H9 (cell line): ENCODE data around the gene GSTO1. TPM values are rescaled to one million over a fixed set of nuclear protein-coding genes. Genes with fewer than 3 reads are reported as not detected.

ENCODE experiments used
- DNase-seq: peaks from one replicate; pipeline ENCODE4 v3.0.0-alpha.2; 2017
- H2AFZ ChIP-seq: one replicate; pipeline ENCODE4 v1.6.1; 2013; ENCODE audit warnings: mild to moderate bottlenecking, low read length, control low read depth, moderate library complexity
- H2AK5ac ChIP-seq: 2 replicates; pipeline ENCODE4 v1.6.1; 2013; ENCODE audit warnings: low read length, control low read depth, mixed read lengths; ENCODE audit not compliant: insufficient read length
- H2BK120ac ChIP-seq: one replicate; pipeline ENCODE4 v1.6.1; 2013; ENCODE audit warnings: low read depth, mild to moderate bottlenecking, low read length, control low read depth, inconsistent platforms; ENCODE audit not compliant: poor library complexity, severe bottlenecking
- H2BK12ac ChIP-seq: 2 replicates; pipeline ENCODE4 v1.6.1; 2013; ENCODE audit warnings: low read length, control low read depth, mixed read lengths, low read depth; ENCODE audit not compliant: insufficient read length
- H2BK15ac ChIP-seq: 2 replicates; pipeline ENCODE4 v1.6.1; 2013; ENCODE audit warnings: low read depth, low read length, control low read depth
- H2BK20ac ChIP-seq: one replicate; pipeline ENCODE4 v1.6.1; 2013; ENCODE audit warnings: low read depth, mild to moderate bottlenecking, low read length, control low read depth, inconsistent platforms; ENCODE audit not compliant: poor library complexity, severe bottlenecking
- H2BK5ac ChIP-seq: 2 replicates; pipeline ENCODE4 v1.6.1; 2013; ENCODE audit warnings: low read length, control low read depth, mixed read lengths; ENCODE audit not compliant: insufficient read length
- H3K14ac ChIP-seq: 2 replicates; pipeline ENCODE4 v1.6.1; 2013; ENCODE audit warnings: low read length, control low read depth; ENCODE audit not compliant: insufficient read depth
- H3K18ac ChIP-seq: 2 replicates; pipeline ENCODE4 v1.6.1; 2013; ENCODE audit warnings: low read depth, mild to moderate bottlenecking, mixed read lengths, low read length, control low read depth; ENCODE audit not compliant: insufficient read length
- H3K23ac ChIP-seq: 2 replicates; pipeline ENCODE4 v1.6.1; 2013; ENCODE audit warnings: low read length, control low read depth, mixed read lengths, low read depth; ENCODE audit not compliant: insufficient read length
- H3K23me2 ChIP-seq: 2 replicates; pipeline ENCODE4 v1.6.1; 2013; ENCODE audit warnings: low read depth, mild to moderate bottlenecking, mixed read lengths, low read length, control low read depth; ENCODE audit not compliant: insufficient read length, poor library complexity, severe bottlenecking
- H3K27ac ChIP-seq: 2 replicates; pipeline ENCODE4 v1.5.1; 2013; ENCODE audit warnings: low read length, control low read depth, mixed read lengths, low read depth; ENCODE audit not compliant: insufficient read length
- H3K27me3 ChIP-seq: 2 replicates; pipeline ENCODE4 v1.6.1; 2013; ENCODE audit warnings: low read length, control low read depth, inconsistent platforms; ENCODE audit not compliant: insufficient read depth
- H3K4ac ChIP-seq: 2 replicates; pipeline ENCODE4 v1.6.1; 2013; ENCODE audit warnings: low read depth, mild to moderate bottlenecking, control low read depth, inconsistent platforms, low read length, moderate library complexity
- H3K4me1 ChIP-seq: 2 replicates; pipeline ENCODE4 v1.6.1; 2013; ENCODE audit warnings: low read length, control low read depth, inconsistent platforms; ENCODE audit not compliant: insufficient read depth
- H3K4me2 ChIP-seq: 2 replicates; pipeline ENCODE4 v1.6.1; 2013; ENCODE audit warnings: low read length, control low read depth, mixed read lengths; ENCODE audit not compliant: insufficient read length, insufficient read depth
- H3K56ac ChIP-seq: 2 replicates; pipeline ENCODE4 v1.6.1; 2013; ENCODE audit warnings: low read depth, mild to moderate bottlenecking, mixed read lengths, low read length, control low read depth; ENCODE audit not compliant: insufficient read length
- H3K79me1 ChIP-seq: 2 replicates; pipeline ENCODE4 v1.6.1; 2013; ENCODE audit warnings: low read depth, mild to moderate bottlenecking, moderate library complexity, low read length, control low read depth, inconsistent platforms; ENCODE audit not compliant: insufficient read depth, poor library complexity, severe bottlenecking
- H3K79me2 ChIP-seq: 2 replicates; pipeline ENCODE4 v1.6.1; 2013; ENCODE audit warnings: low read length, control low read depth, inconsistent platforms; ENCODE audit not compliant: insufficient read depth
- H3K9ac ChIP-seq: 2 replicates; pipeline ENCODE4 v1.6.1; 2013; ENCODE audit warnings: low read length, control low read depth, mixed read lengths; ENCODE audit not compliant: insufficient read length; ENCODE audit errors: extremely low read depth
- H3K9me3 ChIP-seq: one replicate; pipeline ENCODE4 v1.6.1; 2013; ENCODE audit warnings: low read depth, low read length, inconsistent platforms; ENCODE audit not compliant: control insufficient read depth
- H3T11ph ChIP-seq: one replicate; pipeline ENCODE4 v1.6.1; 2013; ENCODE audit warnings: mild to moderate bottlenecking, low read length, control low read depth, inconsistent platforms
- H4K20me1 ChIP-seq: one replicate; pipeline ENCODE4 v1.6.1; 2013; ENCODE audit not compliant: control insufficient read depth, insufficient read length, insufficient read depth
- H4K5ac ChIP-seq: 2 replicates; pipeline ENCODE4 v1.6.1; 2013; ENCODE audit warnings: low read depth, mild to moderate bottlenecking, mixed read lengths, low read length, control low read depth; ENCODE audit not compliant: insufficient read length
- H4K8ac ChIP-seq: replicated peaks from 2 replicates; pipeline ENCODE4 v1.6.1; 2013; ENCODE audit warnings: low read length, control low read depth, mixed read lengths, low read depth; ENCODE audit not compliant: insufficient read length
- H4K91ac ChIP-seq: 2 replicates; pipeline ENCODE4 v1.6.1; 2013; ENCODE audit warnings: low read depth, mild to moderate bottlenecking, moderate library complexity, mixed read lengths, low read length, control low read depth; ENCODE audit not compliant: insufficient read length
- H3K27ac Mint-ChIP-seq, 3 experiments: 2 replicates in 2 of 3; 3 replicates in 1 of 3; pipeline ENCODE4 v1.8.0; 2020 to 2021; ENCODE audit warnings: mixed read lengths in 3 of 3, mild to moderate bottlenecking in 1 of 3, moderate library complexity in 1 of 3
- H3K27me3 Mint-ChIP-seq: 2 replicates; pipeline ENCODE4 v1.8.0; 2021; ENCODE audit warnings: low read depth, mild to moderate bottlenecking, moderate library complexity, mixed read lengths
- H3K36me3 Mint-ChIP-seq, 3 experiments: 2 replicates in 2 of 3; 3 replicates in 1 of 3; pipeline ENCODE4 v1.8.0; 2020 to 2021; ENCODE audit warnings: low read depth in 3 of 3, mixed read lengths in 3 of 3; ENCODE audit not compliant: insufficient read depth in 1 of 3
- H3K4me1 Mint-ChIP-seq, 2 experiments: 2 replicates each; pipeline ENCODE4 v1.8.0; 2020; ENCODE audit warnings: mixed read lengths in 2 of 2
- H3K4me3 Mint-ChIP-seq, 2 experiments: 2 replicates in 1 of 2; 3 replicates in 1 of 2; pipeline ENCODE4 v1.8.0; 2020 to 2021; ENCODE audit warnings: mild to moderate bottlenecking in 2 of 2, mixed read lengths in 2 of 2, moderate library complexity in 1 of 2
- H3K9me3 Mint-ChIP-seq, 2 experiments: 2 replicates in 1 of 2; 3 replicates in 1 of 2; pipeline ENCODE4 v1.8.0; 2020; ENCODE audit warnings: mild to moderate bottlenecking in 2 of 2, mixed read lengths in 2 of 2, moderate library complexity in 1 of 2
- WGBS: extraction: QIAGEN DNeasy Blood & Tissue Kit; methylation state at CpG from one replicate; pipeline ENCODE4 v1.1.7; 2013; ENCODE audit warnings: missing lambda C conversion rate, low lambda C conversion rate, mixed read lengths; ENCODE audit not compliant: insufficient read length; ENCODE audit errors: extremely low coverage; 5-methylcytosine and 5-hydroxymethylcytosine counted together
- total RNA-seq: library from RNA; stranded (reverse); gene quantifications from 2 replicates; pipeline ENCODE4 v1.2.1, GENCODE V29; 2021
- TF ChIP-seq, protein P1 (sequence below): fragments of 200-600 bp; sonication (generic); conservative IDR thresholded peaks from 3 replicates; pipeline ENCODE4 v1.8.0; 2021; ENCODE audit warnings: antibody characterized with exemption, mild to moderate bottlenecking

GSTO1 gene
- total RNA-seq, 1 experiment from 2014 or later = 114 TPM

DNA sequence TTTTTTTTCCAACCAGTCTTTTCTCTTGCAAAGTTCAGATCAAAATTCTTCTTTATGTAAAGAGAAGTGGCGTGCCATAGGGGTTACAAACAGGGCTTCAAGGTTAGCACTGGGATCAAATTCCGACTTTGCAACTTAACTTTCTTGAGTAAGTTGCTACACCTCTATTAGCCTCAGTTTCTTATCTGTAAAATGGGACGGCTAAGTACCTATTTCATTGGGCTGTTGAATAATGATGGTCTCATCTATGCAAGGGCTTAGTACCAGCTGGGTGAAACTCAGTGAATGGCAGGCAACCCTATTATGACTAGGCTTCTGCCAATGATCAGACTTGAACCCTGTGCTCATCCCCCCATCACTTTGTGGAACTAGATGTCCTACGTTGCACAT, 49.7 kb downstream of the GSTO1 start:
- Histone ChIP-seq H3K23me2 (no peaks in the 10 kb centered on the region), H4K91ac (no peak overlapping the region), H2AK5ac (no peak overlapping the region), H2AFZ (no peak overlapping the region), H4K8ac (no peak overlapping the region), H2BK5ac (no peak overlapping the region), H3K4ac (no peak overlapping the region), H3K79me2 (no peaks in the 10 kb centered on the region), H2BK20ac (no peak overlapping the region), H3K9ac (no peak overlapping the region), H3K56ac (no peak overlapping the region), H3K14ac (no peak overlapping the region), H3K4me1 (no peaks in the 10 kb centered on the region), H3K9me3 (peaks cover 5% of the 10 kb centered on the region), H3K18ac (no peak overlapping the region), H3K79me1 (no peaks in the 10 kb centered on the region), H2BK15ac (no peak overlapping the region), H3K27me3 (no peaks in the 10 kb centered on the region), H3T11ph (no peak overlapping the region), H4K20me1 (no peaks in the 10 kb centered on the region), H3K4me2 (no peak overlapping the region), H2BK120ac (no peak overlapping the region), H4K5ac (no peak overlapping the region), H3K23ac (no peak overlapping the region), H3K27ac (no peak overlapping the region), H2BK12ac (no peak overlapping the region)
- Mint-ChIP-seq H3K27me3 (no peaks in the 10 kb centered on the region; the same call in none of the 2 replicates), H3K36me3 (peaks cover 18 to 24% (median 18%) of the 10 kb centered on the region in 3 experiments), H3K9me3 (peaks cover 27% of the 10 kb centered on the region in 2 experiments), H3K27ac (no peak overlapping the region), H3K4me1 (peaks cover 18 to 20% of the 10 kb centered on the region in 2 experiments), H3K4me3 (no peak overlapping the region)
- TF ChIP-seq, protein P1, sequence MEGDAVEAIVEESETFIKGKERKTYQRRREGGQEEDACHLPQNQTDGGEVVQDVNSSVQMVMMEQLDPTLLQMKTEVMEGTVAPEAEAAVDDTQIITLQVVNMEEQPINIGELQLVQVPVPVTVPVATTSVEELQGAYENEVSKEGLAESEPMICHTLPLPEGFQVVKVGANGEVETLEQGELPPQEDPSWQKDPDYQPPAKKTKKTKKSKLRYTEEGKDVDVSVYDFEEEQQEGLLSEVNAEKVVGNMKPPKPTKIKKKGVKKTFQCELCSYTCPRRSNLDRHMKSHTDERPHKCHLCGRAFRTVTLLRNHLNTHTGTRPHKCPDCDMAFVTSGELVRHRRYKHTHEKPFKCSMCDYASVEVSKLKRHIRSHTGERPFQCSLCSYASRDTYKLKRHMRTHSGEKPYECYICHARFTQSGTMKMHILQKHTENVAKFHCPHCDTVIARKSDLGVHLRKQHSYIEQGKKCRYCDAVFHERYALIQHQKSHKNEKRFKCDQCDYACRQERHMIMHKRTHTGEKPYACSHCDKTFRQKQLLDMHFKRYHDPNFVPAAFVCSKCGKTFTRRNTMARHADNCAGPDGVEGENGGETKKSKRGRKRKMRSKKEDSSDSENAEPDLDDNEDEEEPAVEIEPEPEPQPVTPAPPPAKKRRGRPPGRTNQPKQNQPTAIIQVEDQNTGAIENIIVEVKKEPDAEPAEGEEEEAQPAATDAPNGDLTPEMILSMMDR = no peak
- no CpG with 5 or more reads among the region's 4 CpGs for WGBS
- no peak for DNase-seq
